Naive thymus-derived CD8-positive, alpha-beta T cell (primary cell): ENCODE results near the gene INTS1. TPM values are rescaled to one million over a fixed set of nuclear protein-coding genes. Genes with fewer than 3 reads are reported as not detected.

Experiments used
- ATAC-seq, 2 donors: fragments of 150-1000 bp; cut with Tn5 transposase in 1 of 2; sonication (Bioruptor Pico), chemical (Tn5 transposase) in 1 of 2; 1 replicate in 1 of 2; 2 replicates in 1 of 2; pipeline ENCODE4 v1.10.0; 2021; ENCODE audit warnings: mild to moderate bottlenecking in 2 of 2, moderate library complexity in 2 of 2
- POLR2A ChIA-PET: fragments of 350-600 bp; sonication (Branson Sonifier 250); formaldehyde crosslinking; loops from one replicate; lab custom pipeline; 2021; ENCODE audit warnings: antibody characterized with exemption; lab: Charles Lee
- DNase-seq, 10 donors: peaks; one replicate each; pipeline versions ENCODE4 v3.0.0 to v3.0.0-alpha.2; 2020 to 2022
- H3K27ac Mint-ChIP-seq, 10 donors: one replicate each; pipeline ENCODE4 v1.8.0; 2020 to 2022; ENCODE audit warnings: mild to moderate bottlenecking in 10 of 10, mixed read lengths in 10 of 10, moderate library complexity in 4 of 10, inconsistent platforms in 1 of 10
- H3K27me3 Mint-ChIP-seq, 5 donors: one replicate each; pipeline ENCODE4 v1.8.0; 2021 to 2022; ENCODE audit warnings: mixed read lengths in 5 of 5
- H3K36me3 Mint-ChIP-seq, 3 donors: one replicate each; pipeline ENCODE4 v1.8.0; 2020 to 2022; ENCODE audit warnings: mixed read lengths in 3 of 3, mild to moderate bottlenecking in 2 of 3, inconsistent platforms in 1 of 3
- H3K4me1 Mint-ChIP-seq, 4 donors: one replicate each; pipeline ENCODE4 v1.8.0; 2021 to 2022; ENCODE audit warnings: mixed read lengths in 4 of 4
- H3K4me3 Mint-ChIP-seq, 10 donors: one replicate each; pipeline ENCODE4 v1.8.0; 2020 to 2022; ENCODE audit warnings: mild to moderate bottlenecking in 10 of 10, mixed read lengths in 10 of 10, moderate library complexity in 6 of 10, inconsistent platforms in 1 of 10
- H3K9me3 Mint-ChIP-seq, 9 donors: one replicate each; pipeline ENCODE4 v1.8.0; 2020 to 2022; ENCODE audit warnings: mixed read lengths in 9 of 9, mild to moderate bottlenecking in 3 of 9, inconsistent platforms in 1 of 9, moderate library complexity in 1 of 9
- polyA plus RNA-seq, 3 donors: library from polyadenylated mRNA; unstranded; fragments of 300-500 nt; fragmentation: Illumina TruSeq; gene quantifications; one replicate each; pipeline ENCODE4 v1.2.3, GENCODE V29; 2021
- total RNA-seq, 8 experiments: library from RNA in 2 of 8; stranded (reverse) in 2 of 8; gene quantifications; one replicate each; pipeline ENCODE4 v1.2.3 and lab custom pipeline; 2021 to 2026

Gene INTS1
- 100 to 1,000 TPM; 129 to 136 TPM for total RNA-seq
- polyA plus RNA-seq, result 10 to 100 TPM in 2 of 3 donors, 1 to 10 TPM in 1; 9.1 to 24.6 (median 18.5) TPM
- 175 to 244 (median 192) reads per million in 6 experiments for total RNA-seq (lab: John Stamatoyannopoulos, UW)

- peak within 1 kb of the TSS; percentile 53 to 91 (median 80) for H3K27ac Mint-ChIP-seq
- POLR2A ChIA-PET, result interaction anchor here (0.7 to 4.1 kb wide), 3 partner anchors 29 to 139 kb away, joined by 5 to 29 read pairs (median 5); partner anchors contain the start of gene PSMG3
- peaks cover 26 to 68% (median 51%) of the 10 kb centered on the region in 4 donors for H3K4me1 Mint-ChIP-seq
- H3K9me3 Mint-ChIP-seq, result peaks cover 0 to 2% (median 0%) of the 10 kb centered on the region in 9 donors
- peaks cover 0 to 25% (median 0%) of the 10 kb centered on the region in 3 donors for H3K36me3 Mint-ChIP-seq
- DNase-seq (peak; percentile 77 to 93 (median 88)), ATAC-seq (peak; percentile 90 to 91)
- peak within 1 kb of the TSS; percentile 80 to 91 (median 87) for H3K4me3 Mint-ChIP-seq
- H3K27me3 Mint-ChIP-seq, result no peaks in the 10 kb centered on the region
Measured at GRCh38 chr7:1503816-1504775, at the start of gene INTS1. Gene INTS1 (minus strand): TSS chr7:1504389. CDS start chr7:1503960, 429 bp downstream.

- POLR2A ChIA-PET, result no interaction called here
- H3K27me3 Mint-ChIP-seq, result no peaks in the 10 kb centered on the region
- no peaks in the 10 kb centered on the region for H3K36me3 Mint-ChIP-seq
- H3K4me1 Mint-ChIP-seq, result peaks cover 0 to 10% (median 6%) of the 10 kb centered on the region in 4 donors
- DNase-seq, result no peak
- no peaks in the 10 kb centered on the region for H3K9me3 Mint-ChIP-seq
- H3K4me3 Mint-ChIP-seq, result no peak overlapping the region
- ATAC-seq, result no peak
- no peak overlapping the region for H3K27ac Mint-ChIP-seq
Measured at GRCh38 chr7:1553512-1554210, 49.5 kb upstream of the INTS1 start.

- Mint-ChIP-seq H3K36me3 (no peaks in the 10 kb centered on the region), H3K9me3 (no peaks in the 10 kb centered on the region), H3K27me3 (no peaks in the 10 kb centered on the region), H3K4me1 (peaks cover 2 to 17% (median 9%) of the 10 kb centered on the region in 4 donors), H3K4me3 (no peak overlapping the region), H3K27ac (peak overlapping the region in 1 of 10 donors; percentile 12)
- POLR2A ChIA-PET, result no interaction called here
- DNase-seq (no peak), ATAC-seq (no peak)
Measured at GRCh38 chr7:1552200-1552599, 48.0 kb upstream of the INTS1 start.

GRCh38 chr7:1550846-1551155, 46.6 kb upstream of the INTS1 start:
- no peaks in the 10 kb centered on the region for H3K9me3 Mint-ChIP-seq
- H3K36me3 Mint-ChIP-seq, result no peaks in the 10 kb centered on the region
- H3K4me3 Mint-ChIP-seq, result no peak overlapping the region
- peaks cover 2 to 9% (median 5%) of the 10 kb centered on the region in 4 donors for H3K4me1 Mint-ChIP-seq
- POLR2A ChIA-PET, result no interaction called here
- DNase-seq, result no peak
- no peak for ATAC-seq
- no peak overlapping the region for H3K27ac Mint-ChIP-seq
- no peaks in the 10 kb centered on the region for H3K27me3 Mint-ChIP-seq

GRCh38 chr7:1550005-1550845, 46.0 kb upstream of the INTS1 start:
- no peaks in the 10 kb centered on the region for H3K27me3 Mint-ChIP-seq
- no peaks in the 10 kb centered on the region for H3K36me3 Mint-ChIP-seq
- H3K4me3 Mint-ChIP-seq, result no peak overlapping the region
- no peaks in the 10 kb centered on the region for H3K9me3 Mint-ChIP-seq
- H3K4me1 Mint-ChIP-seq, result peaks cover 2 to 8% (median 5%) of the 10 kb centered on the region in 4 donors
- POLR2A ChIA-PET, result no interaction called here
- no peak for ATAC-seq
- DNase-seq, result no peak
- no peak overlapping the region for H3K27ac Mint-ChIP-seq

- H3K27ac Mint-ChIP-seq, result no peak overlapping the region
- ATAC-seq, result no peak
Measured at GRCh38 chr7:1549357-1550004, 45.3 kb upstream of the INTS1 start.

GRCh38 chr7:1548944-1549343, 44.8 kb upstream of the INTS1 start:
- POLR2A ChIA-PET, result interaction anchor here (1.4 kb wide), 1 partner anchor 15 kb away, joined by 4 read pairs; no protein-coding TSS in a partner anchor
- Mint-ChIP-seq H3K4me3 (no peak overlapping the region), H3K9me3 (no peaks in the 10 kb centered on the region), H3K27me3 (no peaks in the 10 kb centered on the region), H3K27ac (peak overlapping the region in 1 of 10 donors; percentile 57), H3K36me3 (no peaks in the 10 kb centered on the region), H3K4me1 (peaks cover 2 to 8% (median 5%) of the 10 kb centered on the region in 4 donors)
- ATAC-seq, result no peak
- DNase-seq, result no peak

More at GRCh38 chr7:1549357-1550004, 45.3 kb upstream of the INTS1 start:
- Mint-ChIP-seq H3K4me1 (peaks cover 2 to 8% (median 5%) of the 10 kb centered on the region in 4 donors), H3K4me3 (no peak overlapping the region), H3K9me3 (no peaks in the 10 kb centered on the region), H3K36me3 (no peaks in the 10 kb centered on the region), H3K27me3 (no peaks in the 10 kb centered on the region)
- POLR2A ChIA-PET, result interaction anchor here (1.4 kb wide), 1 partner anchor 15 kb away, joined by 4 read pairs; no protein-coding TSS in a partner anchor
- no peak for DNase-seq

- DNase-seq, result no peak
- POLR2A ChIA-PET, result interaction anchor here (1.1 to 1.4 kb wide), 2 partner anchors 14 to 36 kb away, joined by 4 to 6 read pairs; no protein-coding TSS in a partner anchor
- Mint-ChIP-seq H3K4me3 (peak overlapping the region in 1 of 10 donors; percentile 24), H3K36me3 (no peaks in the 10 kb centered on the region), H3K4me1 (peaks cover 2 to 8% (median 5%) of the 10 kb centered on the region in 4 donors), H3K27me3 (no peaks in the 10 kb centered on the region), H3K9me3 (no peaks in the 10 kb centered on the region), H3K27ac (peak overlapping the region in 3 of 10 donors; percentile 7 to 85 (median 80))
- peak; percentile 14 to 24 for ATAC-seq
Measured at GRCh38 chr7:1548438-1548831, 44.2 kb upstream of the INTS1 start.

GRCh38 chr7:1547777-1548437, 43.7 kb upstream of the INTS1 start:
- DNase-seq, result no peak
- Mint-ChIP-seq H3K27me3 (no peaks in the 10 kb centered on the region), H3K36me3 (peaks cover 0 to under 1% (median 0%) of the 10 kb centered on the region in 3 donors), H3K4me3 (peak overlapping the region in 1 of 10 donors; percentile 24), H3K27ac (peak overlapping the region in 2 of 10 donors; percentile 7 to 85), H3K4me1 (peaks cover 2 to 8% (median 5%) of the 10 kb centered on the region in 4 donors), H3K9me3 (no peaks in the 10 kb centered on the region)
- peak in 1 of 2 donors; percentile 16 for ATAC-seq
- POLR2A ChIA-PET, result interaction anchor here (1.1 kb wide), 1 partner anchor 35 kb away, joined by 6 read pairs; no protein-coding TSS in a partner anchor

- no peak overlapping the region for H3K27ac Mint-ChIP-seq
- peaks cover 2 to 8% (median 5%) of the 10 kb centered on the region in 4 donors for H3K4me1 Mint-ChIP-seq
- peaks cover 0 to 8% (median 0%) of the 10 kb centered on the region in 3 donors for H3K36me3 Mint-ChIP-seq
- H3K27me3 Mint-ChIP-seq, result no peaks in the 10 kb centered on the region
- POLR2A ChIA-PET, result interaction anchor here (1.1 kb wide), 1 partner anchor 34 kb away, joined by 6 read pairs; no protein-coding TSS in a partner anchor
- no peak for DNase-seq
- ATAC-seq, result no peak
- H3K9me3 Mint-ChIP-seq, result no peaks in the 10 kb centered on the region
- no peak overlapping the region for H3K4me3 Mint-ChIP-seq
Measured at GRCh38 chr7:1546909-1547776, 43.0 kb upstream of the INTS1 start.
